Gastroesophageal sphincter (tissue), 3 donors: Measurements from ENCODE around the gene PALM3.

ENCODE experiments used
- POLR2A ChIP-seq, 2 donors: fragments of 450-650 bp; IDR thresholded peaks; one replicate each; pipeline ENCODE4 v1.6.1; 2017; ENCODE audit warnings: antibody characterized with exemption in 2 of 2, mild to moderate bottlenecking in 2 of 2, moderate library complexity in 1 of 2
- TF ChIP-seq, protein P1 (sequence below), 4 experiments: fragments of 200-600 bp in 2 of 4; fragments of 450-650 bp in 2 of 4; sonication (generic) in 1 of 4; IDR thresholded peaks; one replicate each; pipeline ENCODE4 v1.5.1; 2017 to 2019; ENCODE audit warnings: antibody characterized with exemption in 4 of 4, mild to moderate bottlenecking in 2 of 4, moderate library complexity in 2 of 4

DNA sequence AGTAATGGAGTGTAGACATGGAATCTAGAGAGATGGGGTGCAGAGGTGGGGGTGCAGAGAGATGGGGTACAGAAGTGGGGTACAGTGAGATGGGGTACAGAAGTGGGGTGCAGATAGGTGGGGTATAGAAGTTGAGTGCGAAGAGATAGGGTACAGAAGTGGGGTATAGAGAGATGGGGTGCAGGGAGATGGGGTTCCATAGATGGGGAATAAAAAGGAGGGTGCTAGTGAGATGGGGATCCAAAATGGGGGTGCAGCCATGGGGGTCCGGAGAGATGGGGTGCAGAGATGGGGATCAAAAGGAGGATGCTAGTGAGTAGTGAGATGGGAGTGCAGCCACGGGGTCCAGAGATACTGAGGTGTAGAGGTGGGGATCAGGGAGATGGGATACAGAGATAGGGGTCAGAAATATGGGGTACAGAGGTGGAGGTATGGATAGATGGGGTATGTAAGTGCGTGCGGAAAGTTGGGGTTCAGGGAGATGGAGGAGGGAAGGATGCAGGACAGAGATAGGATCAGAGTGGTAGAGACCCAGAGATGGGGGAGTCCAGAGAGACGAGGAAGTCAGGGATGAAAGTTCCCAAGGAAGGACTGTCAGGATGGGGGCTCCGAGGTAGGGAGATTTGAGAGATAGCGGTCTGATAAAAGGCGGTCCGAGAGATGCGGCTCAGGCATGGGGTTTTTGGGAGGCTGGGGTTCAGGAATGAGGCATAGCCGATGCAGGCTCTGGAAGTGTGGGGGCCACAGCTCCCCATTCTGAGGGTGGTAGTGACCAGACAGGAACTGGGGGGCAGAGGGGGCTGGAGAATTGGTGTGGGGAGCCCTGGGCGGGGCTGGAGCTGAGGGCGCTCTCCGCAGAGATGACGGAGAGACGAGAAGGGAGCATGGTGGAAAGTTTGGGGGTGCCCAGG is 3.4 kb downstream of the PALM3 start:
- no peak for TF ChIP-seq POLR2A (IDR thresholded peaks at IDR 0.05)
- TF ChIP-seq, protein P1, sequence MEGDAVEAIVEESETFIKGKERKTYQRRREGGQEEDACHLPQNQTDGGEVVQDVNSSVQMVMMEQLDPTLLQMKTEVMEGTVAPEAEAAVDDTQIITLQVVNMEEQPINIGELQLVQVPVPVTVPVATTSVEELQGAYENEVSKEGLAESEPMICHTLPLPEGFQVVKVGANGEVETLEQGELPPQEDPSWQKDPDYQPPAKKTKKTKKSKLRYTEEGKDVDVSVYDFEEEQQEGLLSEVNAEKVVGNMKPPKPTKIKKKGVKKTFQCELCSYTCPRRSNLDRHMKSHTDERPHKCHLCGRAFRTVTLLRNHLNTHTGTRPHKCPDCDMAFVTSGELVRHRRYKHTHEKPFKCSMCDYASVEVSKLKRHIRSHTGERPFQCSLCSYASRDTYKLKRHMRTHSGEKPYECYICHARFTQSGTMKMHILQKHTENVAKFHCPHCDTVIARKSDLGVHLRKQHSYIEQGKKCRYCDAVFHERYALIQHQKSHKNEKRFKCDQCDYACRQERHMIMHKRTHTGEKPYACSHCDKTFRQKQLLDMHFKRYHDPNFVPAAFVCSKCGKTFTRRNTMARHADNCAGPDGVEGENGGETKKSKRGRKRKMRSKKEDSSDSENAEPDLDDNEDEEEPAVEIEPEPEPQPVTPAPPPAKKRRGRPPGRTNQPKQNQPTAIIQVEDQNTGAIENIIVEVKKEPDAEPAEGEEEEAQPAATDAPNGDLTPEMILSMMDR (IDR thresholded peaks at IDR 0.05): no peak
